ENCODE measurements around the gene CEACAM8.
"Not testable (repeated sequence)": the region's sequence is repeated elsewhere in the genome, so short reads cannot be mapped to it uniquely, and the experiment has no call there.

The CEACAM8 gene

DNA sequence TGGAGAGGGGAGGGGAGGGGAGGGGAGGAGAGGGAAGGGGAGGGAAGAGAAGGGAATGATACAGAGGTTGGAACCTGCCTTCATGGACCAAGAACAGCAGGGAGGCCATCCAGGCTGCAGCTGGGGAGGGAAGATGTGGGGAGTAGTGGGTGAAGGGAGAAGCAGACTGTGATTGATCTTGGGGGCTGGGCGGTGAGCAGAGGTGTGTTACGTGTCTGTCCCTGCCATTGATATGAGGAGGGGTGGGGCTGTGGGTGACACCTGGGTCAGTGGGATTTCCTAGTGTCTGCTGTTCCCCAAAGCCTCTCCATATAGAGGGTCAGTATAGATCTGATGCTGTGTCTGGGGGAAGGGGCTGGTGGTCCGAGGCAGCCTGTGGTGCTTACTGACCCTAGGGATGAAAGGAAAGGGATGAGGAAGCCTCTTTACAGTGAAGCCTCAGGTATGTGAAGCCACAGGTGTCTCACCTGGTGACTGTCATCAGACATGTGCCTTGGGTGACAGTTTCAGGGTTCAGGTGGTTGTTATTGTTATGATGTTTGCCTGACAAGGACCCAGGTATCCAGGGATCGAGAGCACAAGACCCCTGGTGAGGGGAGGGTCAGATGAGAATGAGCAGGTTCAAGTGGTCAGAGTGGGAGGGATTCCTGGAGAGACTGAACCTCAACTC lies 47.8 kb downstream of the CEACAM8 start:
- in situ Hi-C loops (cut with MboI; ENCODE audit: low sequenced_read_pairs), result no loop called here

- in situ Hi-C loops (cut with MboI; ENCODE audit: low sequenced_read_pairs), result no loop called here
Observed at GRCh38 chr19:42544146-42544545, 50.6 kb downstream of the CEACAM8 start.

- in situ Hi-C loops (cut with MboI; ENCODE audit: low sequenced_read_pairs), result no loop called here
Observed at GRCh38 chr19:42542791-42543190, 51.9 kb downstream of the CEACAM8 start.

- in situ Hi-C loops (cut with MboI; ENCODE audit: low sequenced_read_pairs), result no loop called here
Observed at GRCh38 chr19:42540071-42540553, 54.6 kb downstream of the CEACAM8 start.

GRCh38 chr19:42538841-42539709 lies 55.6 kb downstream of the CEACAM8 start:
- in situ Hi-C loops (cut with MboI; ENCODE audit: low sequenced_read_pairs), result no loop called here

DNA sequence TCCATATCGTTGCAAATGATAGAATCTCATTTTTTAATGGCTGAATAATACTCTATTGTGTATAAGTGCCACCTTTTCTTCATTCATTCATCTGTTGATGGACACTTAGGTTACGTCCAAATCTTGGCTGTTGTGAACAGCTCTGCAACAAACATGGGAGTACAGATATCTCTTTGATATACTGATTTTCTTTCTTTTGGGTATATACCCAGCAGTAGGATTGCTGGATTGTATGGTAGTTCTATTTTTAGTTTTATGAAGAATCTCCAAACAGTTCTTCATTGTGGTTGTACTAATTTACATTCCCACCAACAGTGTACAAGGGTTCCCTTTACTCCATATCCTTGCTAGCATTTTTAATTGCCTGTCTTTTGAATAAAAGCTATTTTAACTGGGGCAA lies 59.4 kb downstream of the CEACAM8 start:
- in situ Hi-C loops (cut with MboI; ENCODE audit: low sequenced_read_pairs), result not testable (repeated sequence)

DNA sequence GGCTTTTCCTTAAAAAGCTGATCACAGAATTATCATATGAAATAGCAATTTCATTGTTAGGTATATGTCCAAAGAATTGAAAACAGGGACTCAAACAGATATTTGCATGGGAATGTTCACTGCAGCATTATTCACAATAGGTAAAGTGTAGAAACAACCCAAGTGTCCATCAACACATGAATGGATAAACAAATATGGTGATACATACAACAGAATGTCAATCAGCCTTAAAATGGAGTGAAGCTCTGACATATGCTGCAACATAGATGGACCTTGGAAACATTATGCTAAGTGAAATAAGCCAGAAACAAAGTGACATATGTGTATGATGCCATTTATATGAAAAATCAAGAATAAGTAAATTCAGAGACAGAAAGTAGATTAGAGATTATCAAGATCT lies 60.3 kb downstream of the CEACAM8 start:
- in situ Hi-C loops (cut with MboI; ENCODE audit: low sequenced_read_pairs), result no loop called here

DNA sequence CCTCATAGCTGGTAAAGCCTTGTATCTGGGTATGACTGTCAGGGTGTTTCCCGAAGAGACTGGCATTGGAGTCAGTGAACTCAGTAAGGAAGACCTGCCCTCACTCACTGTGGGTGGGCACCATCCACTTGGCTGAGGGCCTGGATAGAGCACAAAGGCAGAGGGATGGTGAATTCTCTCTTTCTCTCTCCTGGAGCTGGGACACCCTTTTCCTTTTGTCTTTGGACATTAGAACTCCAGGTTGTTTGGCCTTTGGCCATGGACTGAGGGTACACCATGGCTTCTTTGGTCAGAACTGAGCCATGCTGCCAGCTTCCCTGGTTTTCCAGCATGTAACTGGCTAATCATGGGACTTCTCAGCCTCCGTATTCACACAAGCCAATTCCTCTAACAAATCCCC lies 61.8 kb downstream of the CEACAM8 start:
- in situ Hi-C loops (cut with MboI; ENCODE audit: low sequenced_read_pairs), result no loop called here

DNA sequence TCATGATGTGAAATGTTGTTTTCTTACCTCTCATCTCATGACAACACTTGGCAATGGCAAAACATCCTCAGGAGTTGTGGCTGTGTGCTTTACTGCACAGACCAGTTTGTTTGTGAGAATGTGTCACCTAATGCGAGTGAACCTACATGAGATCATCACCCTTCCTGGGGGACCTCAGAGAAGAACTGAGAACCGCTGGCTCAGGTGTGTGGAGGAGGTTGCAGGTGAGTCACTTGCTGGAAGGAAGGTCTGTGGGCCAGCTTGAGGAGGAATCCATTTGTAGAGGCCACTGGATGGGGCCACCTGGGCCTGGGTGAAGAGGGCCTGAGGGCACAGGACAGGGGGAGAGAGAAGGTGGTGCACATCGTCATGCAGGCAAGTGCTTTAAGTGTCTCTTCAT lies 63.4 kb downstream of the CEACAM8 start:
- in situ Hi-C loops (cut with MboI; ENCODE audit: low sequenced_read_pairs), result no loop called here

Measured in HL-60/S4 (cell line).